Activated CD4-positive, CD25-positive, alpha-beta regulatory T cell (primary cell): ENCODE data around the gene GNG4.
"Not testable (repeated sequence)": the region's sequence is repeated elsewhere in the genome, so short reads cannot be mapped to it uniquely, and the experiment has no call there.

Experiments
- DNase-seq, 4 experiments: peaks; one replicate each; lab custom pipeline; 2025; lab: John Stamatoyannopoulos, UW

GNG4 gene

GRCh38 chr1:235625831-235626230 lies 23.8 kb downstream of the GNG4 start:
- no peak for DNase-seq

- no peak for DNase-seq
Observed at GRCh38 chr1:235625340-235625739, 24.2 kb downstream of the GNG4 start.

GRCh38 chr1:235624721-235625333 lies 24.8 kb downstream of the GNG4 start:
- no peak for DNase-seq

GRCh38 chr1:235622936-235623779 lies 26.4 kb downstream of the GNG4 start:
- DNase-seq, result no peak

GRCh38 chr1:235619149-235619548 lies 30.4 kb downstream of the GNG4 start:
- DNase-seq, result not testable (repeated sequence)

GRCh38 chr1:235617808-235618207 lies 31.8 kb downstream of the GNG4 start:
- no peak for DNase-seq

GRCh38 chr1:235617140-235617539 lies 32.4 kb downstream of the GNG4 start:
- no peak for DNase-seq

- DNase-seq, result no peak
Observed at GRCh38 chr1:235614442-235614954, 35.1 kb downstream of the GNG4 start.

GRCh38 chr1:235613602-235614001 lies 36.0 kb downstream of the GNG4 start:
- DNase-seq, result no peak

- no peak for DNase-seq
Observed at GRCh38 chr1:235612761-235613160, 36.8 kb downstream of the GNG4 start.

GRCh38 chr1:235610157-235610556 lies 39.4 kb downstream of the GNG4 start:
- no peak for DNase-seq

GRCh38 chr1:235608278-235608677 lies 41.3 kb downstream of the GNG4 start:
- DNase-seq, result no peak

GRCh38 chr1:235607284-235607683 lies 42.3 kb downstream of the GNG4 start:
- no peak for DNase-seq

- no peak for DNase-seq
Observed at GRCh38 chr1:235601104-235601503, 48.5 kb downstream of the GNG4 start.

- no peak for DNase-seq
Observed at GRCh38 chr1:235599536-235599935, 50.0 kb downstream of the GNG4 start.

- no peak for DNase-seq
Observed at GRCh38 chr1:235597867-235598553, 51.6 kb downstream of the GNG4 start.

GRCh38 chr1:235595079-235595478 lies 54.5 kb downstream of the GNG4 start:
- DNase-seq, result no peak

- DNase-seq, result not testable (repeated sequence)
Observed at GRCh38 chr1:235594281-235594895, 55.2 kb downstream of the GNG4 start.

GRCh38 chr1:235588916-235589515 lies 60.6 kb downstream of the GNG4 start:
- no peak for DNase-seq

- DNase-seq, result no peak
Observed at GRCh38 chr1:235588156-235588555, 61.4 kb downstream of the GNG4 start.

- no peak for DNase-seq
Observed at GRCh38 chr1:235586992-235587391, 62.6 kb downstream of the GNG4 start.

GRCh38 chr1:235586413-235586812 lies 63.2 kb downstream of the GNG4 start:
- no peak for DNase-seq
